Uterus (tissue), 4 donors: ENCODE data around the gene DPH6. TPM values are rescaled to one million over a fixed set of nuclear protein-coding genes. Genes with fewer than 3 reads are reported as not detected.

Source experiments
- DNase-seq, 2 donors: peaks; one replicate each; pipeline ENCODE4 v3.0.0-alpha.2; 2019 to 2020
- H3K27ac ChIP-seq, 2 donors: fragments of 200-600 bp; sonication (generic); 1 replicate in 1 of 2; 2 replicates in 1 of 2; pipeline ENCODE4 v1.5.1; 2016 to 2018
- H3K27me3 ChIP-seq, 2 donors: fragments of 200-600 bp; sonication (generic); one replicate each; pipeline ENCODE4 v1.5.1; 2018 to 2019; ENCODE audit warnings: control low read depth in 1 of 2
- H3K36me3 ChIP-seq, 2 donors: fragments of 200-600 bp; sonication (generic); one replicate each; pipeline ENCODE4 v1.5.1; 2019; ENCODE audit warnings: control low read depth in 1 of 2
- H3K4me1 ChIP-seq, 2 donors: fragments of 200-600 bp; sonication (generic); one replicate each; pipeline ENCODE4 v1.5.1; 2018 to 2019; ENCODE audit warnings: control low read depth in 1 of 2
- H3K4me3 ChIP-seq, 2 donors: fragments of 200-600 bp; sonication (generic); 1 replicate in 1 of 2; 2 replicates in 1 of 2; pipeline ENCODE4 v1.5.1; 2018 to 2019; ENCODE audit warnings: mild to moderate bottlenecking in 1 of 2
- H3K9me3 ChIP-seq, 2 donors: fragments of 200-600 bp; sonication (generic); one replicate each; pipeline ENCODE4 v1.5.1; 2019; ENCODE audit warnings: control low read depth in 1 of 2
- POLR2A ChIP-seq, 2 donors: fragments of 450-650 bp; IDR thresholded peaks; one replicate each; pipeline ENCODE4 v1.6.1; 2016; ENCODE audit warnings: antibody characterized with exemption in 2 of 2, mild to moderate bottlenecking in 1 of 2, moderate library complexity in 1 of 2
- intact Hi-C: fragments of 100-400 bp; cut with DNase I; formaldehyde crosslinking; loops from one replicate; pipeline ENCODE4 v1.15.1; 2023; ENCODE audit warnings: low total_unique reads
- total RNA-seq, 4 donors: library from RNA; depleted of rRNA in 3 of 4; stranded (reverse); fragments of >200 nt in 3 of 4; gene quantifications; one replicate each; pipeline versions ENCODE4 v1.1.0 to v1.2.4, GENCODE V29; 2014 to 2023
- TF ChIP-seq, protein P1 (sequence below), 4 experiments: fragments of 200-600 bp in 2 of 4; fragments of 450-650 bp in 2 of 4; sonication (generic) in 2 of 4; IDR thresholded peaks; one replicate each; pipeline ENCODE4 v1.5.1; 2016 to 2019; ENCODE audit warnings: antibody characterized with exemption in 4 of 4, mild to moderate bottlenecking in 2 of 4, moderate library complexity in 1 of 4
- donor health status: DM: yes; HTN: yes; CAD: no.

The DPH6 gene
- total RNA-seq, 4 donors from 2014 or later, result 19.0 to 169 (median 36.2) TPM

DNA sequence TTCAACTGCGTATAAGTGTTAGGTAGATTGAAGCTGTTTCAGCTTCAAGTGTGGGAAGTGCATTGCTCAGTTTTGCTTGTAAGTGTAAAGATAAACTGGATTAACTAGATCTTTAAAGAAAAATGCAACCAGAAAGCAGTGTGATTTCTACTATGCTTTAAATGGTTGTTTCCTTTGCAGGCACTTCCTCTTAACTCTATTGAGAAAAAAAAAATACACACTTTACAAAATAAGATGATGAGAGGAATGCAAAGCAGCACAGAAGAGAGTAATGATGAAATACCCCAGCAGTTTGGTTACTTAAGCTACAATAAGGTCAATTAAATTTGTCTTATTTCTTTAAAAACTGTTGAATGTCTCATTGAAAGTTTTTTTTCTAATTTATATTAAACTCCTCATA is 40.8 kb downstream of the DPH6 start:
- Histone ChIP-seq H3K9me3 (no peaks in the 10 kb centered on the region), H3K4me3 (no peak overlapping the region), H3K4me1 (peaks cover 0 to 4% of the 10 kb centered on the region in 2 donors), H3K27ac (no peak overlapping the region), H3K27me3 (no peaks in the 10 kb centered on the region), H3K36me3 (peaks cover 0 to 3% of the 10 kb centered on the region in 2 donors)
- TF ChIP-seq, protein P1, sequence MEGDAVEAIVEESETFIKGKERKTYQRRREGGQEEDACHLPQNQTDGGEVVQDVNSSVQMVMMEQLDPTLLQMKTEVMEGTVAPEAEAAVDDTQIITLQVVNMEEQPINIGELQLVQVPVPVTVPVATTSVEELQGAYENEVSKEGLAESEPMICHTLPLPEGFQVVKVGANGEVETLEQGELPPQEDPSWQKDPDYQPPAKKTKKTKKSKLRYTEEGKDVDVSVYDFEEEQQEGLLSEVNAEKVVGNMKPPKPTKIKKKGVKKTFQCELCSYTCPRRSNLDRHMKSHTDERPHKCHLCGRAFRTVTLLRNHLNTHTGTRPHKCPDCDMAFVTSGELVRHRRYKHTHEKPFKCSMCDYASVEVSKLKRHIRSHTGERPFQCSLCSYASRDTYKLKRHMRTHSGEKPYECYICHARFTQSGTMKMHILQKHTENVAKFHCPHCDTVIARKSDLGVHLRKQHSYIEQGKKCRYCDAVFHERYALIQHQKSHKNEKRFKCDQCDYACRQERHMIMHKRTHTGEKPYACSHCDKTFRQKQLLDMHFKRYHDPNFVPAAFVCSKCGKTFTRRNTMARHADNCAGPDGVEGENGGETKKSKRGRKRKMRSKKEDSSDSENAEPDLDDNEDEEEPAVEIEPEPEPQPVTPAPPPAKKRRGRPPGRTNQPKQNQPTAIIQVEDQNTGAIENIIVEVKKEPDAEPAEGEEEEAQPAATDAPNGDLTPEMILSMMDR (IDR thresholded peaks at IDR 0.05), result no peak
- TF ChIP-seq POLR2A (IDR thresholded peaks at IDR 0.05), result no peak
- no peak for DNase-seq
- intact Hi-C loops, result no loop called here

DNA sequence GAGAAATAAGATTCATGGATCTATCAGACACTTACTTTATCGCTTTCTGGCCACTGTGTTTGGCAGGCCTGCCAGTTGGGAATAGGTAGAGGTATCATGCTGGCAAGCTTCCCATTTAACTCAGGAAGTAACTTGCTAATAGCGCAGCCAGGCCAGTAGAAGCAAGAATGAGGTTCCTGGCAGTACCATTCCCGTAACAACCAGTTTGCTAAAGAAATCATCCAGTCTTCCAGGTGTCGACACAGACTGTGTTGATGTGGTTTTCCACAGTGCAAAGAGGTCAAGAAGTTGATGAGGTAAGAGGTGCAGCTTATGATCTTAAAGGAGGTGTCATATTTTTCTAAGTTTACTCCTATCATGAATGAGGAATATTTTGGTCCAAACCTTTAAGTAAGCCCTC is 46.2 kb downstream of the DPH6 start:
- Histone ChIP-seq H3K9me3 (no peaks in the 10 kb centered on the region), H3K4me3 (no peak overlapping the region), H3K36me3 (no peaks in the 10 kb centered on the region), H3K4me1 (no peaks in the 10 kb centered on the region), H3K27me3 (no peaks in the 10 kb centered on the region), H3K27ac (no peak overlapping the region)
- TF ChIP-seq POLR2A (IDR thresholded peaks at IDR 0.05), result no peak
- TF ChIP-seq, protein P1 (IDR thresholded peaks at IDR 0.05), result no peak
- intact Hi-C loops, result no loop called here
- DNase-seq, result no peak

DNA sequence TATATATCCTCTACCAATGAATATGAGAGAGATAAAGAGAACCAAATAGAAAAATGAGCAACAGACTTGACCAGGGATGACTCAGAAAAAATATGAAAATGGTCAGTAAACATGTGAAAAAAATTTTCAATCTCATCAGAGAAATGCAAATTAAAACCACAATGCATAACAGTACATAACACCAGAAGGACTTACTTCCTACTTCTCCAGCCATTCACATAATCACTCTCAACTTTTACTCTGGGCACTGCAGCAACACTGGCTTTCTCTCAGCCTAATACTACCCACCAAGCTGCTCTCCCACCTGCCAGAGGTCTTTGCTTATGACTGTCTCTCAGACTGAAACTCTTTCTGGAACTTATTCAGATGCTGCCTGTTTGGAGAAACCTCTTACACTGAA is 49.4 kb downstream of the DPH6 start:
- no peak for TF ChIP-seq POLR2A (IDR thresholded peaks at IDR 0.05)
- TF ChIP-seq, protein P1 (IDR thresholded peaks at IDR 0.05), result no peak
- DNase-seq, result no peak
- Histone ChIP-seq H3K27ac (no peak overlapping the region), H3K27me3 (no peaks in the 10 kb centered on the region), H3K4me3 (no peak overlapping the region), H3K9me3 (no peaks in the 10 kb centered on the region), H3K36me3 (no peaks in the 10 kb centered on the region), H3K4me1 (no peaks in the 10 kb centered on the region)
- intact Hi-C loops, result no loop called here

DNA sequence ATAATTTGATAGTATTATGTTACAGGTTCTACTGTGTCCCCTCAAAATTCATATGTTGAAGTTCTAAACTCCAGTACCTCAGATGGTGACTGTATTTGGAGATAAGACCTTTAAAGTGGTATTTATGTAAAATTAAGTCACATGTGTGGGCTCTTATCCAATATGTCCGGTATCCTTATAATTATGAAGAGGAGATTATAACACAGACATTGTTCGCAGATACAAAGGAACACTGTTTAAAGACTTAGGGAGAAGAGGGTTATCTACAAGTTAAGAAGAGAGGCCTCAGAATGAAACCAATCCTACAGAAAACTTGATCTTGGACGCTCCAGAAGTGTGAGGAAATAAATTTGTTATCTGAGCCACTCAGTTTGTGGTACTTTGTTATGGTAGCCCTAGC is 50.9 kb downstream of the DPH6 start:
- Histone ChIP-seq H3K9me3 (no peaks in the 10 kb centered on the region), H3K27me3 (no peaks in the 10 kb centered on the region), H3K36me3 (no peaks in the 10 kb centered on the region), H3K27ac (no peak overlapping the region), H3K4me3 (no peak overlapping the region), H3K4me1 (no peaks in the 10 kb centered on the region)
- DNase-seq, result no peak
- intact Hi-C loops, result no loop called here
- TF ChIP-seq POLR2A (IDR thresholded peaks at IDR 0.05), result no peak
- TF ChIP-seq, protein P1 (IDR thresholded peaks at IDR 0.05), result no peak

DNA sequence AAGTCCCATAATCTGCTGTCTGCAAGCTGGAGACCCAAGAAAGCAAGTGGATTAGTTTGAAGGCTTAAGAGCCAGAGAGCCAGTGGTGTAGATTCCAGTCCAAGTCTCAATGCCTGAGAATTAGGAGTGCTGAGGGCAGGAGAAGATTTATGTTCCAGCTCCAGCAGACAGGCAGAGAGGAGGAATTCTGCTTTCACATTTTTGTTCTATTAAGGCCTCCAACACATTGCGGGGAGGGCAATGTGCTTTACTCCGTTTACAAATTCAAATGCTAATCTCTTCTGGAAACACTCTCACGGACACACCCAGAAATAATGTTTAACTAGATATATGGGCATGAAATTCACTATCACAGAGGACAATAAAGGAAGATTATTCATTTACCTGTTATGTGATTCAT is 54.0 kb downstream of the DPH6 start:
- no peaks in the 10 kb centered on the region for H3K9me3 ChIP-seq
- no peak overlapping the region for H3K27ac ChIP-seq
- intact Hi-C loops, result no loop called here
- H3K36me3 ChIP-seq, result no peaks in the 10 kb centered on the region
- no peak for DNase-seq
- TF ChIP-seq POLR2A (IDR thresholded peaks at IDR 0.05), result no peak
- TF ChIP-seq, protein P1 (IDR thresholded peaks at IDR 0.05), result no peak
- H3K4me1 ChIP-seq, result no peaks in the 10 kb centered on the region
- H3K27me3 ChIP-seq, result no peaks in the 10 kb centered on the region
- H3K4me3 ChIP-seq, result no peak overlapping the region
